IPS-NIHi11 (cell line): ENCODE data around the gene PRKCH.

Experiments used
- DNase-seq: peaks from one replicate; pipeline ENCODE4 v3.0.0; 2012; ENCODE audit warnings: mixed read lengths, low spot score

PRKCH gene

DNA sequence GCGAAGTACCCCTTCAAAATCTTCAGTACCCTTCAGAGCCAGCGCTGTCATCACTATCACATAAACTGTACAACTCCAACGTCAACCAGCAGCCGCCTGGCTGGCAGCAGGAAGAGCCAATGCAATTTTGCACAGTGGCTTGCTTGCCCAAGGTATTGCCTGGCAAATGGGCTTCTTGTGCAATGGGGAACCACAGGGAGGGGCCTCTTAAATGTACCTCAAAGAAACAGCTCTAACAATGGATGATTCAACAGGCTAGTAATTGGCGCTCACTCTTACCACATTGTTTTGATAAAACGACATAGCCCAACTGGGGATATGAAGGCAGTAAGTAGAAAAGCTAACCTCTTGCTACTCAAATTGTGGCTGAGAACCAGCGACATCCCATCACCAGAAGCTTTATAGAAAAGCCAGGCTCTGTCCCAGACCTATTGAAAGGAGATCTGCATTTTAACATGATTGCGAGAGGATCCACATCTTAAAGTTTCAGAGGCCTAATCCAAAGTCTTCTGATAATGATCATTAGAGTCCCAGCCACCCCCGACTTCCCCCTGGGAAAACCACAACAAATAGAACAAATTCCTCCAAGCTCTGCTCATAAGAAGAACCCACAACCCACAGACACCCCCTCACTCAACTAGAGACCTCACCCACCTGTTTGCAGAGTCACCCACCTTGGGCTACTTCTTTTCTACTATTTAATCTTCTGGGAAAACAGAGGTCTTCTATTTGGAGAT lies 248.6 kb downstream of the PRKCH start:
- no peak for DNase-seq

DNA sequence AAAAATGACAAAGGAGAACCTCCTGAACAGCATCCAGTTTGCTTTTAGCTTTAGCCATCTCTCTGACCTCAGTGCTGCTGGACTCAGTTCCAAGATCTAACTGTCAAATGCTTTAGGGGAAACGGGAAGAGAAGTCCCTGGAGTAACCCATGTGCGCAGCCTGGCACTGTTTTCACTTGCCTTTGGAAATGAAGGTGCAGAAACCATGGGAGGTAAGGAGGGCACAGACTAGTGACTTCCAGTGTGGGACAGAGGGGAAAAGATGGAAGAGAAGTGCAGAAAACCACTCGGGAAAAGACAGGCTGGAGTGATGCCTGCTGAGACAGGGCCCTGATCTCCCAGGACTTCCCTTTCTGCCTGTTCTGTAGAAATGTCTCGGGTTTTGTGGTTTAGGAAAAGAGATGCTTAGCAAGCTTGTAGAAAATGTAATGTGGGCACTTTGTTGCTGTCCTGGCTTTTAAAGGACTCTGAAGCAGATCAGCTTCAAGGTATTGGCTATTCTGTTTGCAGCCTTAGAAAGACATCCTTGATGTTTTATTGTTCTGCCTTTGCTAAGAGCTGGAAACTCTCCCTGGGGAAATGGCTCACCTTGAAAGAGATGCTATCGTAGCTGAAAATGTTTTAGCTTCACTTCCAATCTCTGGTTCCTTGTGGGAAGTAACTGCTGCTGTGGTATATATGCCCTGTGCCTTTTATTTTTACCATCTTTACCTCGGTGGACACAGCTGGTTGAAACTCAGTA lies 249.3 kb downstream of the PRKCH start:
- no peak for DNase-seq

DNA sequence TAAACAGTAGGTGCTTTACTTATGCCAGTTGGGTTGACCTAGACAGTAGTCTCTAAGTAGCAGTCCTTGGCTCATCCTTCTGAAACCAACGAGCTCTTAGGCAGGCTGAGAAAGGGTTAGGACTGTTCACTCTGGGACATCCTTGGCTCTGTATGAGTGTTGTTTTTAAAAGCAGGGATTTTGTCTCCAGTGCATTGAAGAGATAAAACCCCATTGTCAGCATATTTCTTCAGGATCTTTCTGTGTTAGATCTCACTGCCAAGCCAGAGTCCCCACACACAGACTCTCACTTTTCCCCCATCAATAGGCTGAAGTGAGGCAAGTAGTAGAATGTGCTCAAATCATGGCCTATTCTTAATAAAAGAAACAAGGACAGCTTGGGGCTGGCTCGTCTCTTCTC lies 250.5 kb downstream of the PRKCH start:
- DNase-seq, result no peak

DNA sequence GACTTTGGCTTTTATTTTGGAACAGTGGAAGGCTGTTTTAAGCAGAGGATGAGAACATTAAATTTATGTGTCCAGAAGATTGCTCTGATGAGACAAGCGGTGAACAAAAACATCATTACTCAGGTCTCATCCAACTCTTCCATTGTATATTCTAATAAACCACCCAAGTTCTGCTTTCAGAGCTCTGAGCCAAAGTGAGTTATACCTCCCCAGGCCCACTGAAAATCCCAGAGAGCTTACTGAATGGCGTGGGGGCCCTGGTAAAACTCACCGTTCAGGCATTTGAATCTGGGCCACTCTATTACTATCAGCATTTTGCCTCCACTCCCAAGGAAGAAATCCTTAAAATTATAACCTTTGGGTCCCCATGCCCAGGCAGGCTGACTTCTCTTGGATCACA lies 251.9 kb downstream of the PRKCH start:
- DNase-seq, result no peak

- no peak for DNase-seq
These were observed 252.6 kb downstream of the PRKCH start for GRCh38 chr14:61573748-61574513.

GRCh38 chr14:61574514-61574807 lies 253.1 kb downstream of the PRKCH start:
- DNase-seq, result no peak

- DNase-seq, result no peak
These were observed 253.7 kb downstream of the PRKCH start for GRCh38 chr14:61575126-61575525.

DNA sequence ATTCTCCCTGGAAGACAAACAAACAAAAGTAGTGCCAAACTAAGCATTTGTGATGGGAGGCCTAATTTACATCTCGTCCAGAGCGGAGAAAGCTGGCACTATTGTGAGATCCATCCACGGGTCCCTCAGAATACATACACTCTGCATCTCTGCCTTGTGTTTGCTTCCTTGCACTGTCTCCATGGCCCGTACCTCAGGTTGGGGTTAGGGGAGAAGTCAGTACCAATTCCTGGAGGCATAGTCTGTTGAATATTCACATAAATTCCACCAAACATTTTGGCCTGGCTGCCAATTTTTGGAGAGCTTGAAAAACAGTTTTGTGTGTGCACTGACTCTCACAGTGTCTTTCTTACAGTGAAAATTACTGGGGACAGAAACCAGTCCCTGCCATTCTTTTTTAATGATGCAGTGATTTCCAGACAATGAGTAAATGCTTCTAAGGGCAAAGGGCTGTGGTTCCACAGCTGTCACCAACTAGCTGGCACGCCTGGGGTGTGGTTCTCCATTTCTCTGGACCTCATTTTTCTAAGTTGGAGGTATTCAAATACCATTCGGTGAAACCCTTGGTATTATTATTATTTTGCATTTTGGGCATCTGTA lies 254.3 kb downstream of the PRKCH start:
- DNase-seq, result no peak

- no peak for DNase-seq
These were observed 256.1 kb downstream of the PRKCH start for GRCh38 chr14:61577506-61577931.

GRCh38 chr14:61578745-61579144 lies 257.4 kb downstream of the PRKCH start:
- no peak for DNase-seq

- DNase-seq, result no peak
These were observed 260.0 kb downstream of the PRKCH start for GRCh38 chr14:61581340-61581739.

DNA sequence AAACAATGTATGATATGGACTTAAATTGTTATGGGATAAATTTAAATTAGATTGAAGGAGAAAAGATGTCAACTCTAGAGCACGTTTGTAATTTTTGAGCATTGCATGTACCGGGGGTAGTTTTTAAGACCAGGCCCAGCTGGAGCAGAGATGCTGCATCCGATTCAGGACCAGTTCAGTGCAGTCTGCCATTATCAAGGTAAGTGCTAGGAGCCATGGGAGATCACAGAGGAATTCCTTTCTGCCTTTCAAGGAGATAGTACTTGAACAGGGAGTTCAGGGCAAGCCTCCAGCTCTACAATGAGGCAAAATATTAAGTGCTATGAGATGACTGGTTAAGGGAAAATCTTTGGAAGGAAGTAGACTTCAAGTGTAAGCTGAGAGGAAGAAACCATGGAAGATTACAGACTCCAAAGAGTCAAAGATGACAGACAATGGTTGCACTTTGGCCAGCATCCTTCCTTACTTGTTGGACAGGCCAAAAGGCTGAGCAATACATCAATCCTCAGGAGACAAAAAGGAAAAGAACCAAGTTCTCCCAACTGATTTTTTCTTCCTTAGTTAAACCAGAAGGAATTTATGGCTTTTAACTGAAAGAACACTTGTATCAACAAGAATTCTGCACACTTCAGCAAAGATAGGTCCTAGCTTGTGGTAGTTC lies 260.7 kb downstream of the PRKCH start:
- no peak for DNase-seq

- DNase-seq, result no peak
These were observed 261.4 kb downstream of the PRKCH start for GRCh38 chr14:61582815-61583214.

DNA sequence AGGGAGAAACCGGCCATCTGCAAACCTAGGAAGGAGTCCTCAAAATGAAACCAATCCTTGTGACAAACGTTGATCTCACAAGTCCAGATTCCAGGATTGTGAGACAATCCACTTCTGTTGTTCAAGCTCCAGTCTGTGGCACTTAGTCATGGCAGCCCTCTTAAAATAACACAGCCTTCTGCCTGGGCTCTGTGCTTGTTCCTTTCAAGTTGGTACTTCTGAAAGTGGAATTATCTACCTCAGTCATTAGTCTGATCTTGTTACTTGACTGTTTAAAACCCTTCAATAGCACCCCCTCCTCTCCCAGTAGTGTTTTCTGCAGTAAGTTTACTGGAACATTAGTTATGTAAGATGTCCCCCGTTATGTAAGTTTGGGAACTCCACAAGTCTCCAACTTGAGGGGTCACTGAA lies 263.0 kb downstream of the PRKCH start:
- no peak for DNase-seq

GRCh38 chr14:61585598-61586543 lies 264.5 kb downstream of the PRKCH start:
- no peak for DNase-seq

DNA sequence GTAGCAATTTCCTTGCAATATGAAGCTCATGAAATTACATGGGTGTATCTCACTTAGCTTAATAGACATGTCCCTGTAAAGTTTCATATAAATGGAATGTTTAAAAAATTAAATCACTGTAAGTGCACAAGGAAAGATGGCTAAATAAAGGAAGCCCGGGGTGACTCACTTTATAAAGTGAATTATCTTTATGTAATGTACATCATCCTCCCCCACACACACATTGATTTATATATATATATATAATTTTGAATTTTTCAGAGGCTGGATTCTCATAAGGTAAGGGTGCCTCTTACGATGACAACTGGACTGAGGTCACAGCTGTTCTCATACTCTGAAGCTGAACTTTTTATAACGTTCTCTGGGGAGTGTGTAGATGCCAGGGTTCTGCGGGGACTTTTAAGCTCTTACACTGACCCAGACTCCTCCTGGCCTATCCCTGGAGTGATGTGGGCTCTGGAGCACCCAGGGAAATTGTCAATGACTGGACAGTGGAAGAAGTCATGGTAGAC lies 265.2 kb downstream of the PRKCH start:
- no peak for DNase-seq

- no peak for DNase-seq
These were observed 265.8 kb downstream of the PRKCH start for GRCh38 chr14:61587081-61587713.

DNA sequence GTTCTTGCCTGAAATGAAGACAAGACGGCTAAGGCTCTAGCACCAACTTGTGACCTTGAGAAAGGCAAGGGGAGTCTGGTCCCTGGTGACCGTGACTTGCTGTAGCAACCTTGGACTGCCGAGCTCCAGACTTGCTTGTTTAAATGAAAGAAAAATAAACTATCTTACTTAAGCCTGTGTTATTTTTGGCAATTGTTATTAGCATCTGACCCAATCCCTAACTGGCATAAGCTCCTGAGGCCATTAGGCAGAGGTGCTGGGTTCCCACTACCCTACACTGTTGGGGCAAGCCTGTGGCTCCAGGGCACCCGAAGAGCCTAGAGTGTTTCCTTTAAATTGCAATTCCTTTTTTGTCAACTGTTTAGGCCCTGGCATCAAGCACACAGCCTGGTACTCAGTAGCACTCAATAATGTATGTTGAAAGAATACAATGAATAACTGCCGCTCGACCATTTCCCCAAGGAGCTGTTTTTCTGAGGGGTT lies 267.1 kb downstream of the PRKCH start:
- no peak for DNase-seq

DNA sequence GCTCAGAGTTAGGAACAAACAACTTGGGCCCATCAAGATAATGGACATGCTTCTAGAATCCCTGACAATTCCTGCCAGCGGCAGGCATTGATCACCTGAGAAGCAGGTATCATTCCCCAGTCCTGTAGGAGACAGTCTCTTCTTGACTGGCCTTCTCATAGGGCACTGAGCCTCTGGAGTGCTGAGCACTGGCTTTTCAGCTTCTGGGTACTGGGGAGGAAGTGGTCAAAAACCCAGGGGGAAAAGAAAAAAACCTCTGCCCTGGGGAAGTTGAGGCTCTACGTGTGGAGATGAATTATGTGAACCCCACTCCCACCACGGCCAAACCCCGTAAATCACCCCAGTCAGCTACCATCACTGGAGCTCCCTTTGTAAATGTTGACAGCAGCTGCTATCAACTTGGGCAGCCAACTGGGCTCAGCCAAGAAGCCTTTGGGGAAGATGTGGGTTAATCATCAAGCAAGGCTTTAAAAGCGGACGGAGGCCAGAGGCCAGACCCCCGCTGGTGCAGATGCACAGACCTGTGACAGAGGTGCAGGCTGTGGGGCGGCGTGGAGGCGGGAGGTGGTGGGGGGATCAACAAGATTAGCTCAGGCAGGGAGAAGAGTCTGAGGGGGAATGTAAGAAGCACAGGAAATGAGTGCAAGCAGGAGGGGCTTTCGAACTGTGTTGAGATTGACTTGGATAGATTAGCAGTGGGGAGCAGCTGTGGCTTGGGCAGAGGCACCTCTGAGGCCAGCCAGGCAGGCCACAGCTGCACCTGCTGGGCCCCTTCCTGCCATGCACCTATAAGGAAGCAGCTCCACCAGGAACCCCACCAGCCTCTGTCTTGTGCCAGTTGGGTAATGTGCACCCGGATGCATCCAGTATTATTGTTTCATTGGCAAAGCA lies 268.6 kb downstream of the PRKCH start:
- no peak for DNase-seq
